OCI-LY7 (cell line): ENCODE results near the gene URB2. TPM values are rescaled to one million over a fixed set of nuclear protein-coding genes. Genes with fewer than 3 reads are reported as not detected.

ENCODE experiments used
- BruUV-seq: library from RNA; stranded (reverse); fragments of 400-500 nt; replicated peaks from 2 replicates; lab custom pipeline; 2021; lab: Mats Ljungman, UMichigan
- CTCF ChIA-PET: fragments of 300-600 bp; sonication (Branson Sonifier 250); formaldehyde crosslinking; loops from one replicate; lab custom pipeline; 2022; ENCODE audit warnings: antibody characterized with exemption; ENCODE audit not compliant: unreplicated experiment; lab: Charles Lee
- POLR2A ChIA-PET: fragments of 300-600 bp; sonication (Branson Sonifier 250); formaldehyde crosslinking; loops from one replicate; lab custom pipeline; 2022; ENCODE audit warnings: antibody characterized with exemption; lab: Charles Lee
- DNase-seq: peaks from one replicate; pipeline ENCODE4 v3.0.0-alpha.2; 2015; ENCODE audit warnings: low spot score
- H2AFZ ChIP-seq: fragments of 200-600 bp; sonication (generic), shearing (Covaris generic); 2 replicates; pipeline ENCODE4 v1.6.1; 2014; ENCODE audit warnings: mild to moderate bottlenecking, antibody characterized with exemption, low read length, moderate library complexity
- H3K27ac ChIP-seq: fragments of 200-600 bp; sonication (generic); 2 replicates; pipeline ENCODE4 v1.5.1; 2014; ENCODE audit warnings: mixed run types, low read depth, mild to moderate bottlenecking, moderate library complexity, low read length, inconsistent platforms; ENCODE audit not compliant: poor library complexity, severe bottlenecking
- H3K36me3 ChIP-seq: fragments of 200-600 bp; sonication (generic); 2 replicates; pipeline ENCODE4 v1.6.1; 2014; ENCODE audit warnings: mild to moderate bottlenecking, antibody characterized with exemption, low read length, moderate library complexity, mixed read lengths; ENCODE audit not compliant: insufficient read depth
- H3K4me1 ChIP-seq: fragments of 200-600 bp; sonication (generic); 2 replicates; pipeline ENCODE4 v1.5.1; 2014; ENCODE audit warnings: mild to moderate bottlenecking, low read length; ENCODE audit not compliant: insufficient read depth, poor library complexity, severe bottlenecking
- H3K4me2 ChIP-seq: fragments of 200-600 bp; sonication (generic); 2 replicates; pipeline ENCODE4 v1.6.1; 2014; ENCODE audit warnings: mild to moderate bottlenecking, low read length
- H3K4me3 ChIP-seq: fragments of 200-600 bp; sonication (generic); 2 replicates; pipeline ENCODE4 v1.5.1; 2014; ENCODE audit warnings: mild to moderate bottlenecking, low read depth, low read length; ENCODE audit not compliant: poor library complexity, severe bottlenecking
- H3K79me2 ChIP-seq: fragments of 200-600 bp; sonication (generic); 2 replicates; pipeline ENCODE4 v1.6.1; 2016; ENCODE audit warnings: low read depth, mild to moderate bottlenecking, low read length, moderate library complexity, mixed read lengths; ENCODE audit not compliant: insufficient read depth
- H3K9me2 ChIP-seq: fragments of 200-600 bp; sonication (generic); 2 replicates; pipeline ENCODE4 v1.6.1; 2016; ENCODE audit warnings: mild to moderate bottlenecking, low read length, mixed read lengths; ENCODE audit not compliant: insufficient read depth
- H3K9me3 ChIP-seq: fragments of 200-600 bp; sonication (generic); 2 replicates; pipeline ENCODE4 v1.6.1; 2014; ENCODE audit warnings: mild to moderate bottlenecking, mixed run types, low read length, mixed read lengths
- H4K20me1 ChIP-seq: fragments of 200-600 bp; sonication (generic); 2 replicates; pipeline ENCODE4 v1.6.1; 2014; ENCODE audit warnings: mild to moderate bottlenecking, antibody characterized with exemption, low read length, moderate library complexity, mixed read lengths; ENCODE audit not compliant: insufficient read depth
- CTCF ChIP-seq: fragments of 200-600 bp; sonication (generic); conservative IDR thresholded peaks from 2 replicates; pipeline ENCODE4 v1.5.1; 2014; ENCODE audit warnings: mild to moderate bottlenecking, antibody characterized with exemption, low read length, moderate library complexity, mixed read lengths
- EZH2phosphoT487 ChIP-seq: fragments of 200-600 bp; sonication (generic); IDR thresholded peaks from 2 replicates; pipeline ENCODE4 v1.6.1; 2018; ENCODE audit warnings: low read depth, borderline replicate concordance, mild to moderate bottlenecking, mixed run types, antibody characterized with exemption, low read length, moderate library complexity, mixed read lengths
- intact Hi-C: fragments of 100-400 bp; cut with micrococcal nuclease; formaldehyde crosslinking; loops from one replicate; pipeline ENCODE4 v1.10.0; 2022; ENCODE audit not compliant: unreplicated experiment
- total RNA-seq, 2 experiments: library from RNA; depleted of rRNA in 1 of 2; stranded (reverse); fragments of >200 nt in 1 of 2; shearing (Covaris generic) in 1 of 2; gene quantifications; 2 replicates each; pipeline ENCODE4 v1.2.3, GENCODE V29; 2014 to 2022

Gene URB2
- total RNA-seq, 2 experiments from 2014 or later = 25.1 to 30.2 TPM

- H3K4me1 ChIP-seq = peaks cover 36% of the 10 kb centered on the region
- no peaks in the 10 kb centered on the region for H3K79me2 ChIP-seq
- no peak overlapping the region for H2AFZ ChIP-seq
- CTCF ChIA-PET = interaction anchor here (0.6 to 1.1 kb wide), 2 partner anchors 31 to 40 kb away, joined by 3 to 6 read pairs; no protein-coding TSS in a partner anchor
- no TSS peak for BruUV-seq
- TF ChIP-seq CTCF (no peak), EZH2phosphoT487 (no peak)
- no peak overlapping the region for H3K4me2 ChIP-seq
- no peak overlapping the region for H3K27ac ChIP-seq
- no peak overlapping the region for H3K4me3 ChIP-seq
- H3K36me3 ChIP-seq = peaks cover 84% of the 10 kb centered on the region
- no peaks in the 10 kb centered on the region for H3K9me2 ChIP-seq
- H3K9me3 ChIP-seq = no peaks in the 10 kb centered on the region
- POLR2A ChIA-PET = interaction anchor here (0.7 to 1.5 kb wide), 2 partner anchors 29 to 550 kb away, joined by 3 to 4 read pairs; no protein-coding TSS in a partner anchor
- no peak for DNase-seq
- H4K20me1 ChIP-seq = no peaks in the 10 kb centered on the region
- intact Hi-C loops = loop anchor here (1.0 to 5.0 kb wide), 4 partner anchors 195 to 648 kb away; no protein-coding TSS in a partner anchor
Observed at GRCh38 chr1:229661897-229662296, 35.9 kb downstream of the URB2 start.

GRCh38 chr1:229664133-229664689 is 38.2 kb downstream of the URB2 start:
- intact Hi-C loops = loop anchor here (2.0 to 5.0 kb wide), 4 partner anchors 29 to 503 kb away; no protein-coding TSS in a partner anchor
- no TSS peak for BruUV-seq
- Histone ChIP-seq H2AFZ (no peak overlapping the region), H4K20me1 (no peaks in the 10 kb centered on the region), H3K4me3 (peak overlapping the region; percentile 11), H3K79me2 (no peaks in the 10 kb centered on the region), H3K4me2 (peak overlapping the region; percentile 38), H3K9me2 (no peaks in the 10 kb centered on the region), H3K9me3 (no peaks in the 10 kb centered on the region), H3K27ac (peak overlapping the region; percentile 67), H3K4me1 (peaks cover 45% of the 10 kb centered on the region), H3K36me3 (peaks cover 79% of the 10 kb centered on the region)
- ChIA-PET CTCF (no interaction called here), POLR2A (interaction anchor here (0.6 to 1.4 kb wide), 3 partner anchors 9 to 205 kb away, joined by 3 read pairs; no protein-coding TSS in a partner anchor)
- DNase-seq = peak; percentile 80
- no peak for TF ChIP-seq EZH2phosphoT487
- no peak for TF ChIP-seq CTCF
